ENCODE data around the gene PHC2.

Gene PHC2

DNA sequence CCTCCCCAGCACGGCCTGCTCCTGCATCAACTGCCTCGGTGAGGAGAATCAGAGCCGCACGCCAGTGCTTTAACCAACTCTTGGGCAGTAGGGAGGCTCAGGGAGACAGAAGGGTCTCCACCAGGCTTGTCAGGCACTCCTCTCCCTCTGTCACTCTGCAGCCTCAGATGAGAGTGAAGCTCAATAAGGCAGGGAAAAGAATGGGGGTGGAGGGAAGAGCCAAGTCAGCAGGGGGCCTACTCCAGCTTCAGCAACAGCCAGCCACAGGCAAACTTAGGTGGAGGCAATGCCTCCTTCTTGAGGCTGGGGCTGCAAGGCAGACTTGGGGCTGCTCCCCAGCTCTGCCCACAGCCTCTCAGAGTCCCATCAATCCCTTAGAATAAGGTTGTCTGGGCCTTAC lies 58.2 kb downstream of the PHC2 start:
- no peak overlapping the region for H3K27ac Mint-ChIP-seq
- H3K36me3 Mint-ChIP-seq (ENCODE audit: insufficient read depth), result no peaks in the 10 kb centered on the region

DNA sequence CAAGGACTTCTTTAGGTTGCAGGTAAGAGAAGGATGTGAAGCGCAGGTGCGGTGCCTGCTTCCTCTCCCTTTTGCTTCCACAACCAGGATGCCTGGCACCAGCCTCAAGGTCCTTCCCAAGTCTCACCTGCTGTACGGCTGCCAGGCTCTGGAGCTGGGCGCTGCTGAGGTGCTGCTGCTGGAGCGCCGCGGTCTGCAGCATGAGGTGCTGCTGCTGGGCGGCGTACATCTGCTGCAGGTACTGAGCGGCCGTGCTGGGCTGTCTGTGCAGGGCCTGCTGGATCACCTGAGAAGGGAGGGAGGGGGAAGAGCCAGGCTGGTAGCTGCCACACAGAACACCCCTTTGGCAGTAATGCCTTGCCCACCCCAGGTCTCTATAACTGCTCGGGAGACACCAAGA lies 58.7 kb downstream of the PHC2 start:
- H3K36me3 Mint-ChIP-seq (ENCODE audit: insufficient read depth), result no peaks in the 10 kb centered on the region
- DNase-seq (no peak), ATAC-seq (replicated peaks) (no peak)
- H3K27ac Mint-ChIP-seq, result no peak overlapping the region
- no peaks in the 10 kb centered on the region for H3K9me3 Mint-ChIP-seq
- H3K27me3 Mint-ChIP-seq, result peaks cover 13 to 47% of the 10 kb centered on the region in 2 donors
- no peak overlapping the region for H3K4me3 Mint-ChIP-seq
- peaks cover 4 to 5% of the 10 kb centered on the region in 2 donors for H3K4me1 Mint-ChIP-seq (ENCODE audit: low read depth in 2 of 2)

More for the DNA sequence above, 58.2 kb downstream of the PHC2 start:
- ATAC-seq (replicated peaks), result no peak
- no peak for DNase-seq
- Mint-ChIP-seq H3K27me3 (peaks cover 13 to 42% of the 10 kb centered on the region in 2 donors), H3K9me3 (no peaks in the 10 kb centered on the region), H3K4me3 (no peak overlapping the region), H3K4me1 (ENCODE audit: low read depth in 2 of 2) (peaks cover 4% of the 10 kb centered on the region in 2 donors)

DNA sequence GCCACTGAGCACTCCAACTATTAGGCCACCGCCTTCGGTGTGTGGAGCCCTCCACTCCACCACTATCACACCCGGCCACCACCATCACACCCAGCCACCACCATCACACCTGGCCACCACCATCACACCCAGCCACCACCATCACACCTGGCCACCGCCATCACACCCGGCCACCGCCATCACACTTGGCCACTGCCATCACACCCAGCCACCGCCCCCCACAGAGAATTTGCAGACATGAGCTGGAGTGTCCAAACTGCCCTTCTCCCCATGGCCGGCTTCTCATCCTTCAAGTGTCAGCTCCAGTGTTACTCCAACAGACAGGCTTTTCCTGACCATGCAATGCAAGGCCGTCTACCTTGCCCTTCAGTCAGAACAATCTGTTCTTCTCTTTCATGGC lies 59.6 kb downstream of the PHC2 start:
- Mint-ChIP-seq H3K27me3 (peaks cover 13 to 53% of the 10 kb centered on the region in 2 donors), H3K27ac (no peak overlapping the region), H3K9me3 (no peaks in the 10 kb centered on the region)

DNA sequence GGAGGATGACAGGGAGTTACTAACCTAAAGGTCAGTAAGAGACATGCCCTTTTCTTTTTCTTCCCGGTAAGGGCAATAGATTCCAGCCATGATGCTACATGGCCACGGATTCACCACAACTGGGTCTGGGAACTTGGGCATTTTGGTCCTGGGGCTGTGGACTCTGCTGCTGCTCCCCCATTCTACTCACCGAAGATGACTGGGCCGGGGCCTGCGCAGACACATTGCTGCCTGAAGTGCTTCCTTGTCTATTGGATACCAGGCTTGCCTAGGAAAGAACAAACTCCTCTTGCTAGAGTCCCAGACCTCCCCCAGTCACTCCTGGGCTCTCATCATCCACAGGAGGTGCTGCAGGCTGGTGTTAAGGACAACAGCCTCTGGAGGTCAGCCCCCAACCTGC lies 60.1 kb downstream of the PHC2 start:
- Mint-ChIP-seq H3K36me3 (ENCODE audit: insufficient read depth) (no peaks in the 10 kb centered on the region), H3K27ac (no peak overlapping the region), H3K27me3 (peaks cover 13 to 53% of the 10 kb centered on the region in 2 donors), H3K4me3 (no peak overlapping the region), H3K9me3 (no peaks in the 10 kb centered on the region), H3K4me1 (ENCODE audit: low read depth in 2 of 2) (peaks cover 0 to 5% of the 10 kb centered on the region in 2 donors)
- ATAC-seq (replicated peaks) (no peak), DNase-seq (no peak)

More for the DNA sequence above, 59.6 kb downstream of the PHC2 start:
- ATAC-seq (replicated peaks) (no peak), DNase-seq (no peak)
- Mint-ChIP-seq H3K4me1 (ENCODE audit: low read depth in 2 of 2) (peaks cover 0 to 5% of the 10 kb centered on the region in 2 donors), H3K4me3 (no peak overlapping the region), H3K36me3 (ENCODE audit: insufficient read depth) (no peaks in the 10 kb centered on the region)

DNA sequence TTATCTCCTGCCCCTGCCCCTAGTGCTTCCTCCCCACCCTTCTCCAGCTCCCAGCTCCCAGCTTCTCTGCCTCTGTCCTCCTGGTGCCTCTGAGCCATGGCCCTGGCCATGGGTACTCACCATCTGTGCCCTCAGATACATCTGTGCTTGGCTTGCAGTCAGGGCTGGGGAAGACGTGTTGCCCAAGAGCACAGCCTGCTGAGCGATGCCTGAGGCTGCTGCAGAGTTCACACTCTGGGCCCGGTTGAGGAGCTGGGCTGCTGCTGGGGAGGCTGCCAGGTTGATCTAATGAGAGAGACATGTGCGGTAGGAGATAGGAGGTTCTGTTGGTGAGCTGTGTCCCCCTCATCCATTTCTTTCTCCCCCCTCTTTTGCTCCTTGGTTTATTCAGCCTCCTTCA lies 60.6 kb downstream of the PHC2 start:
- H3K4me3 Mint-ChIP-seq, result no peak overlapping the region
- no peaks in the 10 kb centered on the region for H3K36me3 Mint-ChIP-seq (ENCODE audit: insufficient read depth)
- no peaks in the 10 kb centered on the region for H3K9me3 Mint-ChIP-seq
- ATAC-seq (replicated peaks), result no peak
- peaks cover 0 to 5% of the 10 kb centered on the region in 2 donors for H3K4me1 Mint-ChIP-seq (ENCODE audit: low read depth in 2 of 2)
- peaks cover 13 to 53% of the 10 kb centered on the region in 2 donors for H3K27me3 Mint-ChIP-seq
- DNase-seq, result no peak
- H3K27ac Mint-ChIP-seq, result no peak overlapping the region

DNA sequence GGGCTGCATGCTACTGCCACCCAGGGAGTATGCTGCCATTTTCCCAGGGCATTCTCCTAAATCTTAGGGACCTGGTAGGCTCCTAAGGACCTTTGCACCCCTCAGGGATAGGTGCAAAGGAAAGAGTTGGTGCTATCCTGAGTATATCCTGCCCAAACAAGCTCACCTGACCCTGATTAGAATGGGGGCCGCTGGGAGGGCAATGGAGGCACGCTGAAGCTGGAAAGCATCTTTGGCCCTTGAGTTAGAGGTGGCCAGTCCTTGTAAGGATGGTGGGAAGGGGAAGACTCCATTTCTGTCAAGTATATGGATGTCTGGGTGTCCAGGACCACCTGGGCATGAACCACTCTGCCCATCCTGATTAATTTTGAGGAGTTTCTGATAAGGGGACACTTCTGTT lies 61.1 kb downstream of the PHC2 start:
- H3K27me3 Mint-ChIP-seq, result peaks cover 13 to 53% of the 10 kb centered on the region in 2 donors
- no peak overlapping the region for H3K4me3 Mint-ChIP-seq
- ATAC-seq (replicated peaks) (no peak), DNase-seq (no peak)
- H3K4me1 Mint-ChIP-seq (ENCODE audit: low read depth in 2 of 2), result peaks cover 0 to 5% of the 10 kb centered on the region in 2 donors
- no peaks in the 10 kb centered on the region for H3K9me3 Mint-ChIP-seq
- no peaks in the 10 kb centered on the region for H3K36me3 Mint-ChIP-seq (ENCODE audit: insufficient read depth)
- no peak overlapping the region for H3K27ac Mint-ChIP-seq

DNA sequence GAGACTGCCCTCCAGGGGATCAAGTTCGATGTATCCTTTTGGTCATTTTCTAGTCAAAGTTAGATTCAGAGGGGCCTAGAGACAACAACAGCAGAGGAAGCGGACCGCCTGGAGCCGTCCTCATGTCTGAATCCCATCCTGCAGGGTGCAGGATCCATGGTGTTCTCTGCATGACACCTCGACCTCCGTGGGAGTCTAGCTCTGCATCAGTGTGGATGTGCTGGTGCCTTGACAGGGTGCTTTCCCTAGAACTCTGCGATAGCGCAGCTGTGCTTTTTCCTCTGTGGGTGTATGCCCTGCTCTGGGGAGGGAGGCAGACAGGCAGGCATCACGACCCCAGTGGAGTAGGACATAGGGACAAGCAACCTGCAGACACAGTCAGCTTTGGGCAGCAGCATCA lies 61.8 kb downstream of the PHC2 start:
- H3K27ac Mint-ChIP-seq, result no peak overlapping the region
- no peak overlapping the region for H3K4me3 Mint-ChIP-seq
- H3K36me3 Mint-ChIP-seq (ENCODE audit: insufficient read depth), result no peaks in the 10 kb centered on the region
- no peaks in the 10 kb centered on the region for H3K9me3 Mint-ChIP-seq
- peaks cover 0 to 5% of the 10 kb centered on the region in 2 donors for H3K4me1 Mint-ChIP-seq (ENCODE audit: low read depth in 2 of 2)
- ATAC-seq (replicated peaks) (no peak), DNase-seq (no peak)
- H3K27me3 Mint-ChIP-seq, result peaks cover 13 to 53% of the 10 kb centered on the region in 2 donors

DNA sequence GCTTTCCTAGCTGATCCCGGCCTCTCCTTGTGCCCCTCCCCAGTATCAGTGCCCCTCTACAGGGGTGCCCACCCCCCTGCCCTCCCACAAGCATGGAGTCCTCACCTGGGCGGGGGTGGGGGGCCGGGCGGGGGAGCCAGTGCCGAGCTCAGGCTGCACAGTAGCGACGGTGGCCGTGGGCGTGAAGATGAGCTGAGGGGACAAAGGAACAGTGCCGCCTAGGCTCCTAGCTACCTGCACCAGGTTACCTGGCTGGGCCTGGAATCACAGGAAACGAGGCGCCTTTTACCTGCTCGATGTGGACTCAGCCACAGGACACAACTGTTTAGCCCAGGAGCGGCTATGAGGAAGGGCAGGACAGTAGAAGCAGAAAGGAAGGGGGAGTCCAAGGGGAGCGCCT lies 62.5 kb downstream of the PHC2 start:
- no peaks in the 10 kb centered on the region for H3K9me3 Mint-ChIP-seq
- peaks cover 13 to 48% of the 10 kb centered on the region in 2 donors for H3K27me3 Mint-ChIP-seq
- no peak for DNase-seq
- H3K4me1 Mint-ChIP-seq (ENCODE audit: low read depth in 2 of 2), result peaks cover 0 to 5% of the 10 kb centered on the region in 2 donors
- no peak overlapping the region for H3K4me3 Mint-ChIP-seq
- no peaks in the 10 kb centered on the region for H3K36me3 Mint-ChIP-seq (ENCODE audit: insufficient read depth)
- H3K27ac Mint-ChIP-seq, result no peak overlapping the region
- no peak for ATAC-seq (replicated peaks)

DNA sequence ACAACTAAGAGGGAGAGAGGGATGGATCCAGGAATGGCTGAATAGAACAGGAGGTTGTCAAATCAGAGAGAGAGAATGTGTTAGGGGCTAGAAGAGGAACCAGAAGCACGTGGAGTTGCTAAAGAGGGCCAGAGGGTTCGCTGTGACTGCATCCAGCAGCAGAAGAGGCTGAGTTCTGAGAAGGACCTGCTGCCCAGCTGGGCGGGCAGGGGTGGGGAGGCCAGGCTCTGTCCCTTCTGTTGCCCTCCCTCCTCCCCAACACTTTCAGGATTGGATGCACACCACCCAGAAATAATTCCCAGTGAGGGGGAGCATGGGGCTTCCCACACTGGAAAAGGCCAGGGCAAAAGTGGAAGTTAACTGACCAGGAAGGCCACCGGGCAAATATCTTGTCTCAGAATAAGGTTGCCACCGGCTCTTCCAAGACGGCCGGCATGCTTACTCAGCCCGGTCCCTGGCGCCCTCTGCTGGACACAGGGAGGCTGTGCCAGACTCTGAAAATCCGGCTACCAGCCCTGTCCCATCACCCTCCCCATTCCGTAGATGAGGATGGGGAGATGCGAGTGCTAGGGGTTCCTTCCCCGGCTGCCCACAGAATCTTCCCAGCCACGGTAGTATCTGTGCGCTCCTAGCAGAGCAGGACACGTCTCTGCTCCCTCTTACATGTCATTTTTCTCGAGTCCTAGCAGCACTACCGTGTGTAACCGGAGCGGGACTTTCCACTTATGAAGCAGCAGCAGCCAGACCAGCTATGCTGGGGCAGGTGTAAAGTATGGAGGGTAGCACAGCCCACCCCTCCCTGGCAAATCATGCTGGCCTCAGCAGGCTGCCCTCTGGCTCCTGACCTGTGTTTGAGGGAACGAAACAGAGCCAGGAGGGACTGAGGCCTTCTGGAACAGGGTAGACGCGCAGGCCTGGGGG lies 63.1 kb downstream of the PHC2 start:
- no peak overlapping the region for H3K4me3 Mint-ChIP-seq
- ATAC-seq (replicated peaks) (peak; percentile 99), DNase-seq (peak; percentile 85 to 87 (median 86))
- peak overlapping the region in 1 of 2 donors; percentile 42 for H3K27ac Mint-ChIP-seq
- no peaks in the 10 kb centered on the region for H3K9me3 Mint-ChIP-seq
- H3K27me3 Mint-ChIP-seq, result peaks cover 13 to 41% of the 10 kb centered on the region in 2 donors
- H3K4me1 Mint-ChIP-seq (ENCODE audit: low read depth in 2 of 2), result peaks cover 0 to 4% of the 10 kb centered on the region in 2 donors
- H3K36me3 Mint-ChIP-seq (ENCODE audit: insufficient read depth), result no peaks in the 10 kb centered on the region

DNA sequence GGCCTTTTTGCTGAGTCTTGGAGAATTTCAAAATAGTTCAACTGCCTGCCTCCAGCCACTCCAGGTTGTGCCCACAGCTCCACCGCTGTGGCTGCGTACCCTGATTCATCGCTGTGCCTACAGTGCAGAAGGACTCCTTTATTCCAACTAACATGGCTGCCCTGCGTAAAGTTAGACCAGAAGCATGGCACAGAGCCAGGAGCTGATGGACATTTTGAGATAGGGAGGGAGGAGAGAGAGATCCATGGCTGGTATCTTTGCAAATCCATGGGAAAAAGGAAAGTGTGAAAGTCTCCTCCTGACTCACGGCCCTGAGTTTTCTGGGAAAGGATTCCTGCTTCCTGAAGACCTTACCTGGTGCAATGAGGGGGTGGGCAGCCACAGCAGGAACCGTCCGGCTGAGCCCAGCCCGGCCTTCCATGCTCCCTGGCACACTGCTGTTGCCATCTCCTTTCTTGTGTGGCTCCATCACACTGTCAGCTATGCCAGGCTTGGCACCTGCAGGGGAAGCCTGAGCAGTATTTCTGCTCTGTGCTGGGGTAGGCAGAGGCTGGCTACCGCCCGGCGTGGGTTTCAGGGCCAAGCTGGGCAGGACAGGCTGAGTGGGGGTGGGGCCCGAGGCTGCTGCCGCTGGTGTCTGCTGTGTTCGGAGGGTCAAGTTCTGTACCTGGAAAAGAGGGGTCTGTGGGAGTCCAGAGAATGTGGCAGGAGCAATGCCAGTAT lies 64.0 kb downstream of the PHC2 start:
- Mint-ChIP-seq H3K9me3 (no peaks in the 10 kb centered on the region), H3K36me3 (ENCODE audit: insufficient read depth) (no peaks in the 10 kb centered on the region), H3K27ac (peak overlapping the region in 1 of 2 donors; percentile 42), H3K27me3 (peaks cover 13 to 36% of the 10 kb centered on the region in 2 donors), H3K4me3 (no peak overlapping the region), H3K4me1 (ENCODE audit: low read depth in 2 of 2) (peaks cover 0 to 4% of the 10 kb centered on the region in 2 donors)
- ATAC-seq (replicated peaks), result no peak
- no peak for DNase-seq

DNA sequence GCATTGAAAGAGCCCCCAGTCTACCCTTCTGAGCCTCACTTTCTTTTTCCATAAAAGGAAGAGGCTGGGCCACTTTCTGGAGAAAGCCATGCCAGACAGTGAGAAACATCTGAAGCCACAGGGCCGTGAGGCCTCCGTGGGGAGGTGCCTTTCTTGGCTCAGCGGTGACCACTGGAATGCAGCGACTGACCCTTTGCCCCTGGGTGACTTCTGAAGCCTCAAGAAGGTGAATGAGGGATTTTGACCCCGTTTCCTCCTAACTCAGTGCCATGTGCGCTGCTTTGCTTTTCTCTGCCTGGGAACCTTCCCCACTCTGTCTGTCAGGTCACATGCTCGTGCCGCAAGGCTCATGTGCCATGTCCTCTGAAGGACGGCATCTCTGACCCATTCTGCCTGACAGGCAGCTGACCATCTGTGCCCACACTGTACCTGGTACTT lies 65.3 kb downstream of the PHC2 start:
- Mint-ChIP-seq H3K27ac (no peak overlapping the region), H3K27me3 (peaks cover 6 to 27% of the 10 kb centered on the region in 2 donors), H3K9me3 (no peaks in the 10 kb centered on the region), H3K4me1 (ENCODE audit: low read depth in 2 of 2) (peaks cover 0 to 4% of the 10 kb centered on the region in 2 donors), H3K36me3 (ENCODE audit: insufficient read depth) (no peaks in the 10 kb centered on the region), H3K4me3 (no peak overlapping the region)
- ATAC-seq (replicated peaks) (no peak), DNase-seq (no peak)

DNA sequence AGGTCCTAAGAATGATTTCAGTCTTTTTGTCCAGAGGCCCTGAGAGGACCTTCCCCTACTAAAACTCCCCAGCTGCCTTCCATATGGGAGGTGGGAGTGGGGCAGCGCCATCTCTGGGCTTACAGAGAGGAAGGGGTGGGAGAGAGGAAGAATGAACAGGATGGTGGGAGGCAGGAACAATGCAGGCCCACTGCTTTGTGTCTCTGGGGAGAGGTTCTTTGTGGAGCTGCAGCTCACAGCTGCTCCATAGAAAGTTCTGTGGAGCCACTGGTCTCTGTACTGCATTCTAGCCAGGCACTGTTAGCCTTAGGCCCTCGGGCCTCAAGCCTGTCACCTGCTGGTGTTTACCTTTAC lies 66.4 kb downstream of the PHC2 start:
- Mint-ChIP-seq H3K4me1 (ENCODE audit: low read depth in 2 of 2) (peaks cover 0 to 4% of the 10 kb centered on the region in 2 donors), H3K27ac (no peak overlapping the region), H3K9me3 (no peaks in the 10 kb centered on the region), H3K36me3 (ENCODE audit: insufficient read depth) (no peaks in the 10 kb centered on the region), H3K4me3 (no peak overlapping the region), H3K27me3 (peaks cover 6 to 24% of the 10 kb centered on the region in 2 donors)
- DNase-seq (no peak), ATAC-seq (replicated peaks) (no peak)

DNA sequence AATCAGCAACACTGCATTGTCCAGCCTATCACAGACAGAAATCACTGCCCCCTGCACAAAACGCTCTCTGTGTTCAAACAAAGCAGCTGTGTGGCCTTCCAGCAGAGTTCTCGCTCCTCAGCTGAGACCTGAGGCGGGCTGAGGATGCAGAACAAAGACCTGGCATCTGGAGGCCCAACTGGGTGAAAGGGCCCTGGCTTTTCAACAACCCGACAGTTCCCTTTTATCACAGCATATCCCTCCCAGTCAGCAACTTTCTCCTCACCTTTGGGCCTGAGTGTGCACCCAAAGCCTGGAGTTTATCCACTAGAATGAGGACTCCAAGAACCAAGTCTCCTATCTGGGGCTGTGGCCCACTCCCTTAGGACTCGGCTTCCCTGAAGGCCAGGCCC lies 67.4 kb downstream of the PHC2 start:
- H3K4me3 Mint-ChIP-seq, result no peak overlapping the region
- H3K36me3 Mint-ChIP-seq (ENCODE audit: insufficient read depth), result no peaks in the 10 kb centered on the region
- no peak for DNase-seq
- no peak overlapping the region for H3K27ac Mint-ChIP-seq
- peaks cover 0 to 4% of the 10 kb centered on the region in 2 donors for H3K4me1 Mint-ChIP-seq (ENCODE audit: low read depth in 2 of 2)
- H3K9me3 Mint-ChIP-seq, result no peaks in the 10 kb centered on the region
- H3K27me3 Mint-ChIP-seq, result peaks cover 0 to 15% of the 10 kb centered on the region in 2 donors
- ATAC-seq (replicated peaks), result no peak

Measured in effector memory CD8-positive, alpha-beta T cell (primary cell).